AG04449 (cell line): ENCODE measurements around the gene DUSP11.

Source experiments
- CTCF ChIA-PET: fragments of 350-600 bp; formaldehyde crosslinking; extraction: SDS; loops from one replicate; lab custom pipeline; 2021; ENCODE audit warnings: antibody characterized with exemption; lab: Yijun Ruan, JAX
- POLR2A ChIA-PET: fragments of 400-600, 350-600 bp; formaldehyde crosslinking; extraction: SDS; loops from one replicate; lab custom pipeline; 2020; ENCODE audit warnings: antibody characterized with exemption, inconsistent platforms; lab: Yijun Ruan, JAX
- DNase-seq: peaks from one replicate; pipeline ENCODE4 v3.0.0-alpha.2; 2010; ENCODE audit warnings: low read depth, low spot score
- H3K4me3 ChIP-seq: 2 replicates; pipeline ENCODE4 v1.5.1; 2011; ENCODE audit warnings: low read depth, mild to moderate bottlenecking, control low read depth, low read length
- CTCF ChIP-seq: IDR thresholded peaks from one replicate; pipeline ENCODE4 v1.5.1; 2011; ENCODE audit warnings: mild to moderate bottlenecking, moderate library complexity, low read length, control low read depth, inconsistent platforms; ENCODE audit not compliant: insufficient read depth; ENCODE audit errors: missing control alignments

The DUSP11 gene

GRCh38 chr2:73746015-73746876 lies 33.7 kb downstream of the DUSP11 start:
- TF ChIP-seq CTCF: no peak
- DNase-seq: no peak
- H3K4me3 ChIP-seq: no peak overlapping the region
- CTCF ChIA-PET: interaction anchor here (0.8 kb wide), 1 partner anchor 19 kb away, joined by 3 read pairs; no protein-coding TSS in a partner anchor
- POLR2A ChIA-PET: no interaction called here

- DNase-seq: no peak
- POLR2A ChIA-PET: no interaction called here
- H3K4me3 ChIP-seq: no peak overlapping the region
- CTCF ChIA-PET: no interaction called here
- no peak for TF ChIP-seq CTCF
Measured at GRCh38 chr2:73740767-73741166, 39.1 kb downstream of the DUSP11 start.

- TF ChIP-seq CTCF: no peak
- no peak overlapping the region for H3K4me3 ChIP-seq
- ChIA-PET POLR2A (no interaction called here), CTCF (no interaction called here)
- DNase-seq: no peak
Measured at GRCh38 chr2:73739101-73739500, 40.8 kb downstream of the DUSP11 start.

- POLR2A ChIA-PET: interaction anchor here (1.2 kb wide), 1 partner anchor 351 kb away, joined by 3 read pairs; the partner anchor contains the start of gene ALMS1
- CTCF ChIA-PET: no interaction called here
- H3K4me3 ChIP-seq: peak within 1 kb of the TSS; percentile 87
- no peak for TF ChIP-seq CTCF
- DNase-seq: peak; percentile 67
Measured at GRCh38 chr2:73736855-73737779, 42.8 kb downstream of the DUSP11 start, which contains the start of gene TPRKB. TSS of gene TPRKB (minus strand) at chr2:73737345. CDS start at chr2:73734569, 2,776 bp downstream.

GRCh38 chr2:73736378-73736777 lies 43.5 kb downstream of the DUSP11 start:
- CTCF ChIA-PET: no interaction called here
- TF ChIP-seq CTCF: no peak
- no peak for DNase-seq

GRCh38 chr2:73730810-73731209 lies 49.1 kb downstream of the DUSP11 start:
- DNase-seq: no peak
- H3K4me3 ChIP-seq: no peak overlapping the region
- no peak for TF ChIP-seq CTCF
- ChIA-PET CTCF (no interaction called here), POLR2A (no interaction called here)

More at GRCh38 chr2:73736378-73736777, 43.5 kb downstream of the DUSP11 start:
- POLR2A ChIA-PET: interaction anchor here (1.2 kb wide), 1 partner anchor 351 kb away, joined by 3 read pairs; the partner anchor contains the start of gene ALMS1
- peak overlapping the region; percentile 87 for H3K4me3 ChIP-seq
